HCT116 (cell line): ENCODE measurements around the gene RNASEL. TPM values are rescaled to one million over a fixed set of nuclear protein-coding genes. Genes with fewer than 3 reads are reported as not detected.

Source experiments
- ATAC-seq: fragments of 200-7000 bp; cut with Tn5 transposase; 2 replicates; pipeline ENCODE4 v1.9.1; 2020; ENCODE audit warnings: mild to moderate bottlenecking, moderate library complexity
- BruUV-seq: library from RNA; stranded (reverse); fragments of 400-500 nt; replicated peaks from 2 replicates; lab custom pipeline; 2021; lab: Mats Ljungman, UMichigan
- CTCF ChIA-PET: fragments of 300-600 bp; sonication (Branson Sonifier 250); formaldehyde crosslinking; loops from one replicate; lab custom pipeline; 2021; ENCODE audit warnings: antibody characterized with exemption; lab: Charles Lee
- POLR2A ChIA-PET: fragments of 300-600, 350-600 bp; sonication (Branson Sonifier 250); formaldehyde crosslinking; loops from one replicate; lab custom pipeline; 2021; ENCODE audit warnings: antibody characterized with exemption; lab: Charles Lee
- RAD21 ChIA-PET, 2 experiments: fragments of 300-600 bp; sonication (Branson Sonifier 250); formaldehyde crosslinking; loops; one replicate each; lab custom pipeline; 2023; ENCODE audit warnings: low total read pairs in 2 of 2; ENCODE audit not compliant: uncharacterized antibody in 2 of 2, unreplicated experiment in 2 of 2, low non-redundant PET in 1 of 2; lab: Charles Lee
- DNase-seq: peaks from one replicate; pipeline ENCODE4 v3.0.0-alpha.2; 2010; ENCODE audit warnings: low read depth, low spot score
- H2AFZ ChIP-seq: fragments of 200-600 bp; shearing (Covaris generic), sonication (generic); 2 replicates; pipeline ENCODE4 v1.6.1; 2017; ENCODE audit warnings: low read depth, mixed run types, mixed read lengths, antibody characterized with exemption, low read length; ENCODE audit not compliant: poor library complexity, severe bottlenecking
- H3K27ac ChIP-seq: 2 replicates; pipeline ENCODE4 v1.5.1; 2012; ENCODE audit warnings: low read depth, low read length
- H3K27me3 ChIP-seq: fragments of 200-600 bp; sonication (generic); 2 replicates; pipeline ENCODE4 v1.6.1; 2016; ENCODE audit warnings: mixed run types, low read length, mixed read lengths; ENCODE audit not compliant: insufficient read depth
- H3K36me3 ChIP-seq, 2 experiments: fragments of 200-500 bp in 1 of 2; fragments of 200-600 bp in 1 of 2; sonication (Bioruptor generic) in 1 of 2; sonication (generic) in 1 of 2; 2 replicates each; pipeline versions ENCODE4 v1.5.1 to v1.6.1; 2014 to 2016; ENCODE audit warnings: low read length in 2 of 2, inconsistent platforms in 1 of 2, mixed read lengths in 1 of 2, mixed run types in 1 of 2; ENCODE audit not compliant: insufficient read depth in 2 of 2, control insufficient read depth in 1 of 2
- H3K4me1 ChIP-seq, 2 experiments: fragments of 200-600 bp in 1 of 2; sonication (generic) in 1 of 2; 2 replicates each; pipeline versions ENCODE4 v1.5.1 to v1.6.1; 2012 to 2017; ENCODE audit warnings: low read length in 2 of 2, inconsistent platforms in 1 of 2, mild to moderate bottlenecking in 1 of 2, mixed read lengths in 1 of 2, mixed run types in 1 of 2, moderate library complexity in 1 of 2; ENCODE audit not compliant: insufficient read depth in 2 of 2, control insufficient read depth in 1 of 2
- H3K4me2 ChIP-seq: fragments of 200-600 bp; sonication (generic); 2 replicates; pipeline ENCODE4 v1.6.1; 2017; ENCODE audit warnings: mixed run types, low read length, mixed read lengths
- H3K4me3 ChIP-seq, 2 experiments: fragments of 200-600 bp in 1 of 2; sonication (generic) in 1 of 2; replicated peaks in 1 of 2; 2 replicates each; pipeline ENCODE4 v1.5.1; 2011 to 2016; ENCODE audit warnings: low read length in 2 of 2, control low read depth in 1 of 2, low read depth in 1 of 2, mild to moderate bottlenecking in 1 of 2, mixed read lengths in 1 of 2, mixed run types in 1 of 2
- H3K79me2 ChIP-seq: fragments of 200-600 bp; sonication (generic); 2 replicates; pipeline ENCODE4 v1.6.1; 2017; ENCODE audit warnings: mild to moderate bottlenecking, mixed run types, low read length, moderate library complexity, mixed read lengths; ENCODE audit not compliant: insufficient read depth
- H3K9ac ChIP-seq: fragments of 200-600 bp; sonication (generic); 2 replicates; pipeline ENCODE4 v1.6.1; 2016; ENCODE audit warnings: low read length, mixed read lengths
- H3K9me2 ChIP-seq: fragments of 200-600 bp; sonication (generic), shearing (Covaris generic); 2 replicates; pipeline ENCODE4 v1.6.1; 2017; ENCODE audit warnings: mixed run types, mild to moderate bottlenecking, moderate library complexity; ENCODE audit not compliant: insufficient read depth
- H3K9me3 ChIP-seq, 2 experiments: fragments of 200-500 bp in 1 of 2; fragments of 200-600 bp in 1 of 2; sonication (Bioruptor generic) in 1 of 2; sonication (generic) in 1 of 2; 2 replicates each; pipeline ENCODE4 v1.6.1; 2014 to 2017; ENCODE audit warnings: low read length in 2 of 2, mixed read lengths in 2 of 2, inconsistent platforms in 1 of 2, low read depth in 1 of 2, mild to moderate bottlenecking in 1 of 2, mixed run types in 1 of 2, moderate library complexity in 1 of 2; ENCODE audit not compliant: control insufficient read depth in 1 of 2, insufficient read depth in 1 of 2
- H4K20me1 ChIP-seq: fragments of 200-600 bp; sonication (generic), shearing (Covaris generic); 2 replicates; pipeline ENCODE4 v1.6.1; 2017; ENCODE audit warnings: mixed run types, mild to moderate bottlenecking, moderate library complexity; ENCODE audit not compliant: insufficient read depth
- CBX3 ChIP-seq: IDR thresholded peaks from 2 replicates; pipeline ENCODE4 v1.6.1; 2012; ENCODE audit warnings: low read depth
- CEBPB ChIP-seq: IDR thresholded peaks from 2 replicates; pipeline ENCODE4 v1.6.1; 2012; ENCODE audit warnings: low read depth
- ELF1 ChIP-seq: IDR thresholded peaks from 2 replicates; pipeline ENCODE4 v1.6.1; 2012; ENCODE audit warnings: low read depth, borderline replicate concordance
- EZH2 ChIP-seq: fragments of 200-600 bp; sonication (generic); IDR thresholded peaks from 2 replicates; pipeline ENCODE4 v1.6.1; 2017; ENCODE audit warnings: antibody characterized with exemption, mixed run types
- EZH2phosphoT487 ChIP-seq: fragments of 200-600 bp; IDR thresholded peaks from 2 replicates; pipeline ENCODE4 v1.6.1; 2018; ENCODE audit warnings: antibody characterized with exemption, borderline replicate concordance
- FOSL1 ChIP-seq: IDR thresholded peaks from 2 replicates; pipeline ENCODE4 v1.6.1; 2012; ENCODE audit warnings: low read depth
- JUND ChIP-seq: IDR thresholded peaks from 2 replicates; pipeline ENCODE4 v1.6.1; 2012
- POLR2A ChIP-seq: IDR thresholded peaks from 2 replicates; pipeline ENCODE4 v1.7.0; 2011; ENCODE audit warnings: borderline replicate concordance; ENCODE audit not compliant: insufficient read depth, insufficient read length; ENCODE audit errors: extremely low read depth
- POLR2AphosphoS5 ChIP-seq: IDR thresholded peaks from 2 replicates; pipeline ENCODE4 v1.6.1; 2011; ENCODE audit warnings: mild to moderate bottlenecking, low read depth, low read length, moderate library complexity
- RAD21 ChIP-seq: IDR thresholded peaks from 2 replicates; pipeline ENCODE4 v1.6.1; 2012; ENCODE audit warnings: low read depth, mild to moderate bottlenecking
- SIN3A ChIP-seq: IDR thresholded peaks from 2 replicates; pipeline ENCODE4 v1.6.1; 2012; ENCODE audit warnings: low read depth
- SP1 ChIP-seq: IDR thresholded peaks from 2 replicates; pipeline ENCODE4 v1.6.1; 2012; ENCODE audit warnings: low read depth
- SRF ChIP-seq: IDR thresholded peaks from 2 replicates; pipeline ENCODE4 v1.6.1; 2012; ENCODE audit warnings: low read depth
- TCF7L2 ChIP-seq: IDR thresholded peaks from 2 replicates; pipeline ENCODE4 v1.7.0; 2011; ENCODE audit warnings: borderline replicate concordance, inconsistent platforms; ENCODE audit not compliant: insufficient read depth, insufficient read length; ENCODE audit errors: extremely low read depth
- YY1 ChIP-seq: IDR thresholded peaks from 2 replicates; pipeline ENCODE4 v1.6.1; 2011; ENCODE audit warnings: low read length, low read depth, moderate library complexity, mild to moderate bottlenecking; ENCODE audit not compliant: insufficient replicate concordance; ENCODE audit errors: extremely low read depth
- ZNF274 ChIP-seq: fragments of 200-500 bp; sonication (Bioruptor generic); IDR thresholded peaks from 2 replicates; pipeline ENCODE4 v1.6.1; 2014; ENCODE audit warnings: mild to moderate bottlenecking, low read depth, low read length, inconsistent platforms
- intact Hi-C: fragments of 100-400 bp; cut with micrococcal nuclease; formaldehyde crosslinking; loops from 2 replicates; pipeline ENCODE4 v1.10.0; 2022
- total RNA-seq: library from RNA; stranded (reverse); gene quantifications from one replicate; pipeline ENCODE4 v1.2.1, GENCODE V29; 2021; ENCODE audit not compliant: unreplicated experiment
- TF ChIP-seq, protein P1 (sequence below): IDR thresholded peaks from 2 replicates; pipeline ENCODE4 v1.6.1; 2012
- TF ChIP-seq, protein P2 (sequence below), 3 experiments: fragments of 200-600 bp in 1 of 3; sonication (generic) in 1 of 3; IDR thresholded peaks in 2 of 3; conservative IDR thresholded peaks in 1 of 3; 2 replicates each; pipeline ENCODE4 v1.5.1; 2012 to 2017; ENCODE audit warnings: low read depth in 2 of 3, low read length in 2 of 3, antibody characterized with exemption in 1 of 3, borderline replicate concordance in 1 of 3, control low read depth in 1 of 3, mild to moderate bottlenecking in 1 of 3, mixed read lengths in 1 of 3, mixed run types in 1 of 3, moderate library complexity in 1 of 3; ENCODE audit not compliant: insufficient read depth in 1 of 3
- TF ChIP-seq, protein P3 (sequence below): IDR thresholded peaks from 2 replicates; pipeline ENCODE4 v1.6.1; 2012; ENCODE audit warnings: low read depth

RNASEL gene
- total RNA-seq, 1 experiment from 2014 or later: 2.9 TPM

DNA sequence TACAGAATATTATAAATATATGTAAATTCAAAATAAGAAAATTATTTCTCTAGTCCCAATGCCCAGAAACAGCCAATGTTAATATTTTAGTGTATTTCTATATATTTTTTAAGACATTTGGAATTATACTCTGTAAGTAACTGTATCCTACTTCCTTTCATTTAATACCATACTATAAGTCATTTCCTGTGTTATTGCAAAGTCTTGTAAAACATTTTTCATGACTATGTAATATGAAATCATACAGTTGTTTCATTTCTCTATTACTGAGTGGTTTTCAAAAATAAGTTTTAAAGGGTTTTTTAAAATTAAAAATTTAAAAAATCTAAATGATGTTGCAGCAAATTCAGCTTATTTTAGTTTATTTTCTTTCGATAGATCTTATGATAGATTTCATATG, 2.0 kb downstream of the RNASEL start:
- H3K27me3 ChIP-seq: no peaks in the 10 kb centered on the region
- H3K9me3 ChIP-seq: no peaks in the 10 kb centered on the region
- H3K9me2 ChIP-seq: no peaks in the 10 kb centered on the region
- ChIA-PET CTCF (no interaction called here), POLR2A (no interaction called here), RAD21 (no interaction called here)
- no peak for DNase-seq
- no peak for TF ChIP-seq SP1
- TF ChIP-seq, protein P1, sequence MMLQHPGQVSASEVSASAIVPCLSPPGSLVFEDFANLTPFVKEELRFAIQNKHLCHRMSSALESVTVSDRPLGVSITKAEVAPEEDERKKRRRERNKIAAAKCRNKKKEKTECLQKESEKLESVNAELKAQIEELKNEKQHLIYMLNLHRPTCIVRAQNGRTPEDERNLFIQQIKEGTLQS: no peak
- TF ChIP-seq CEBPB: no peak
- no peak for TF ChIP-seq SRF
- no peak for TF ChIP-seq JUND
- no peak for TF ChIP-seq TCF7L2
- TF ChIP-seq ZNF274: no peak
- no peak for TF ChIP-seq EZH2
- no peak for TF ChIP-seq EZH2phosphoT487
- no peak for TF ChIP-seq YY1
- no peak for TF ChIP-seq ELF1
- no peak for TF ChIP-seq FOSL1
- no peak for TF ChIP-seq POLR2AphosphoS5
- TF ChIP-seq POLR2A: no peak
- TF ChIP-seq, protein P2, sequence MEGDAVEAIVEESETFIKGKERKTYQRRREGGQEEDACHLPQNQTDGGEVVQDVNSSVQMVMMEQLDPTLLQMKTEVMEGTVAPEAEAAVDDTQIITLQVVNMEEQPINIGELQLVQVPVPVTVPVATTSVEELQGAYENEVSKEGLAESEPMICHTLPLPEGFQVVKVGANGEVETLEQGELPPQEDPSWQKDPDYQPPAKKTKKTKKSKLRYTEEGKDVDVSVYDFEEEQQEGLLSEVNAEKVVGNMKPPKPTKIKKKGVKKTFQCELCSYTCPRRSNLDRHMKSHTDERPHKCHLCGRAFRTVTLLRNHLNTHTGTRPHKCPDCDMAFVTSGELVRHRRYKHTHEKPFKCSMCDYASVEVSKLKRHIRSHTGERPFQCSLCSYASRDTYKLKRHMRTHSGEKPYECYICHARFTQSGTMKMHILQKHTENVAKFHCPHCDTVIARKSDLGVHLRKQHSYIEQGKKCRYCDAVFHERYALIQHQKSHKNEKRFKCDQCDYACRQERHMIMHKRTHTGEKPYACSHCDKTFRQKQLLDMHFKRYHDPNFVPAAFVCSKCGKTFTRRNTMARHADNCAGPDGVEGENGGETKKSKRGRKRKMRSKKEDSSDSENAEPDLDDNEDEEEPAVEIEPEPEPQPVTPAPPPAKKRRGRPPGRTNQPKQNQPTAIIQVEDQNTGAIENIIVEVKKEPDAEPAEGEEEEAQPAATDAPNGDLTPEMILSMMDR (IDR thresholded peaks at IDR 0.05 in 2 of 3, conservative IDR thresholded peaks at IDR 0.05 in 1 of 3; ENCODE audit: borderline replicate concordance in 1 of 3, insufficient read depth in 1 of 3, low read depth in 2 of 3, low read length in 2 of 3): no peak
- TF ChIP-seq SIN3A: no peak
- TF ChIP-seq, protein P3, sequence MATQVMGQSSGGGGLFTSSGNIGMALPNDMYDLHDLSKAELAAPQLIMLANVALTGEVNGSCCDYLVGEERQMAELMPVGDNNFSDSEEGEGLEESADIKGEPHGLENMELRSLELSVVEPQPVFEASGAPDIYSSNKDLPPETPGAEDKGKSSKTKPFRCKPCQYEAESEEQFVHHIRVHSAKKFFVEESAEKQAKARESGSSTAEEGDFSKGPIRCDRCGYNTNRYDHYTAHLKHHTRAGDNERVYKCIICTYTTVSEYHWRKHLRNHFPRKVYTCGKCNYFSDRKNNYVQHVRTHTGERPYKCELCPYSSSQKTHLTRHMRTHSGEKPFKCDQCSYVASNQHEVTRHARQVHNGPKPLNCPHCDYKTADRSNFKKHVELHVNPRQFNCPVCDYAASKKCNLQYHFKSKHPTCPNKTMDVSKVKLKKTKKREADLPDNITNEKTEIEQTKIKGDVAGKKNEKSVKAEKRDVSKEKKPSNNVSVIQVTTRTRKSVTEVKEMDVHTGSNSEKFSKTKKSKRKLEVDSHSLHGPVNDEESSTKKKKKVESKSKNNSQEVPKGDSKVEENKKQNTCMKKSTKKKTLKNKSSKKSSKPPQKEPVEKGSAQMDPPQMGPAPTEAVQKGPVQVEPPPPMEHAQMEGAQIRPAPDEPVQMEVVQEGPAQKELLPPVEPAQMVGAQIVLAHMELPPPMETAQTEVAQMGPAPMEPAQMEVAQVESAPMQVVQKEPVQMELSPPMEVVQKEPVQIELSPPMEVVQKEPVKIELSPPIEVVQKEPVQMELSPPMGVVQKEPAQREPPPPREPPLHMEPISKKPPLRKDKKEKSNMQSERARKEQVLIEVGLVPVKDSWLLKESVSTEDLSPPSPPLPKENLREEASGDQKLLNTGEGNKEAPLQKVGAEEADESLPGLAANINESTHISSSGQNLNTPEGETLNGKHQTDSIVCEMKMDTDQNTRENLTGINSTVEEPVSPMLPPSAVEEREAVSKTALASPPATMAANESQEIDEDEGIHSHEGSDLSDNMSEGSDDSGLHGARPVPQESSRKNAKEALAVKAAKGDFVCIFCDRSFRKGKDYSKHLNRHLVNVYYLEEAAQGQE: no peak
- no peak for TF ChIP-seq RAD21
- TF ChIP-seq CBX3: no peak
- no peak overlapping the region for H2AFZ ChIP-seq
- H4K20me1 ChIP-seq: no peaks in the 10 kb centered on the region
- intact Hi-C loops: no loop called here
- no TSS peak for BruUV-seq
- H3K36me3 ChIP-seq: no peaks in the 10 kb centered on the region
- H3K4me2 ChIP-seq: no peak overlapping the region
- no peaks in the 10 kb centered on the region for H3K79me2 ChIP-seq
- ATAC-seq: no peak
- no peak overlapping the region for H3K4me3 ChIP-seq
- no peak overlapping the region for H3K9ac ChIP-seq
- peaks cover 0 to 13% of the 10 kb centered on the region in 2 experiments; a peak in 2 of 4 replicates for H3K4me1 ChIP-seq
- H3K27ac ChIP-seq: no peak overlapping the region
